AG10803 (cell line): ENCODE measurements around the gene EHBP1L1.

ENCODE experiments used
- DNase-seq: peaks from one replicate; pipeline ENCODE4 v3.0.0; 2010; ENCODE audit warnings: low read depth
- H3K4me3 ChIP-seq: 2 replicates; pipeline ENCODE4 v1.5.1; 2011; ENCODE audit warnings: mild to moderate bottlenecking, low read length, control low read depth
- TF ChIP-seq, protein P1 (sequence below): conservative IDR thresholded peaks from 2 replicates; pipeline ENCODE4 v1.5.1; 2011; ENCODE audit warnings: mild to moderate bottlenecking, low read length, control low read depth, inconsistent platforms

The EHBP1L1 gene

DNA sequence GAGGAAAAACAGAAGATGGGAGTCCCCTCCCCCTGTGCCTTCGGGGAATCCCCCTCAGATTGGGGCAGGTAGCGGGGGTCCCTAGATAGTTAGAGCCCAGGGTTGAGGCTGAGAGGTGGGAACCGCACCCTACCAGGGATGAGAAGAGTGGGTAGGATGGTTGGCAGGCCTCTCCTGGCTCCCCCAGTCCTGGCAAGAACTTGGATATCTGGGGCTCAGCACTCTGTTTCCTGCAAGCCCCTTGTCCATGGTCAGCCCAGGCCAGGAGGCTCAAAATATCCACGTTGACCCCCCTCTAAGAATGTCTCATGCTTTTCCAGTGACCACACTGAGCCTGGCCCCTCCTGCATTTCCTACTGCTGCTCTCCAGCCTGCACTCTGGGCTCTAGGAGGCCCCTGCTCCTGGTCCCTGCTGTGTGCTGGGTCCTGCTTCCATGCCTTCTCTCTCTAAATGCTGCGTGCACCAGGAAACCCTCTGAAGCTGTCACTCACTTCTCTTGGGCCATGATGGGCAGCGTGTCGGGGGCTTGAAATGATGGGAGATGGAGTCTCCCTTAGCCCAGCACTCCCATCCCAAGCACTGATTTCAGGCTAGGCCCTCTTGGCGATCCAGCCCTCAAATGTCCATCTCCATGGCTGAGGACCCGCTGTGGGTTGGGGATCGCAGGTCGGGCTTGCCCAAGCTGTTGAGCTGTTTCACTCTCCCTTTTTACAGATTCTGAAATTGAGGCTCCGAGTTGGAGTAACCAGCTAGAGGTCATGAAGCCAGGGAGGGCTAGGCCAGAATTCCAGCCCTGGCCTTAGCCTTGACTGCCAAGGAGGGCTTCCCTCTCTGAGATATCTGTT, 36.1 kb downstream of the EHBP1L1 start:
- TF ChIP-seq, protein P1, sequence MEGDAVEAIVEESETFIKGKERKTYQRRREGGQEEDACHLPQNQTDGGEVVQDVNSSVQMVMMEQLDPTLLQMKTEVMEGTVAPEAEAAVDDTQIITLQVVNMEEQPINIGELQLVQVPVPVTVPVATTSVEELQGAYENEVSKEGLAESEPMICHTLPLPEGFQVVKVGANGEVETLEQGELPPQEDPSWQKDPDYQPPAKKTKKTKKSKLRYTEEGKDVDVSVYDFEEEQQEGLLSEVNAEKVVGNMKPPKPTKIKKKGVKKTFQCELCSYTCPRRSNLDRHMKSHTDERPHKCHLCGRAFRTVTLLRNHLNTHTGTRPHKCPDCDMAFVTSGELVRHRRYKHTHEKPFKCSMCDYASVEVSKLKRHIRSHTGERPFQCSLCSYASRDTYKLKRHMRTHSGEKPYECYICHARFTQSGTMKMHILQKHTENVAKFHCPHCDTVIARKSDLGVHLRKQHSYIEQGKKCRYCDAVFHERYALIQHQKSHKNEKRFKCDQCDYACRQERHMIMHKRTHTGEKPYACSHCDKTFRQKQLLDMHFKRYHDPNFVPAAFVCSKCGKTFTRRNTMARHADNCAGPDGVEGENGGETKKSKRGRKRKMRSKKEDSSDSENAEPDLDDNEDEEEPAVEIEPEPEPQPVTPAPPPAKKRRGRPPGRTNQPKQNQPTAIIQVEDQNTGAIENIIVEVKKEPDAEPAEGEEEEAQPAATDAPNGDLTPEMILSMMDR: no peak
- DNase-seq: no peak
- peak overlapping the region; percentile 95 for H3K4me3 ChIP-seq

DNA sequence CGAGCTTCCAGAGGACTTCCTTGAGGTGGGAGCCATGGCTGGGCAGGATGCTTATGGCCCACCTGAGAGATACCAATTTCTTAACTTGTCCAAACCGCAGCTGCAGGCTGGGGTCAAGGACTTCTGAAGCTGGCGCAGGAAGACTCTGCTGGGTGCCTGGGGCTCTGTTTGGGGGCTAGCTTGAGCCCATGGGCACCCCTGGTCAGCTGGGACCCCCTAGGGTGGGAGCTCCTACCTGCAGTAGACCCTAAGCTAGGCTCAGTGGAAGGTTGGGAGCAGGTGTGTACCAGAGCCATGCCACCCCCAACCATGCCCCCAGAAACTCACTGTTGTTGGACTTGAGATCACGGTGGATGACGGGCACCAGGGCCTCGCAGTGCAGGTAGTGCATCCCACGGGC, 36.8 kb downstream of the EHBP1L1 start:
- peak overlapping the region; percentile 95 for H3K4me3 ChIP-seq
- TF ChIP-seq, protein P1: no peak
- DNase-seq: no peak

DNA sequence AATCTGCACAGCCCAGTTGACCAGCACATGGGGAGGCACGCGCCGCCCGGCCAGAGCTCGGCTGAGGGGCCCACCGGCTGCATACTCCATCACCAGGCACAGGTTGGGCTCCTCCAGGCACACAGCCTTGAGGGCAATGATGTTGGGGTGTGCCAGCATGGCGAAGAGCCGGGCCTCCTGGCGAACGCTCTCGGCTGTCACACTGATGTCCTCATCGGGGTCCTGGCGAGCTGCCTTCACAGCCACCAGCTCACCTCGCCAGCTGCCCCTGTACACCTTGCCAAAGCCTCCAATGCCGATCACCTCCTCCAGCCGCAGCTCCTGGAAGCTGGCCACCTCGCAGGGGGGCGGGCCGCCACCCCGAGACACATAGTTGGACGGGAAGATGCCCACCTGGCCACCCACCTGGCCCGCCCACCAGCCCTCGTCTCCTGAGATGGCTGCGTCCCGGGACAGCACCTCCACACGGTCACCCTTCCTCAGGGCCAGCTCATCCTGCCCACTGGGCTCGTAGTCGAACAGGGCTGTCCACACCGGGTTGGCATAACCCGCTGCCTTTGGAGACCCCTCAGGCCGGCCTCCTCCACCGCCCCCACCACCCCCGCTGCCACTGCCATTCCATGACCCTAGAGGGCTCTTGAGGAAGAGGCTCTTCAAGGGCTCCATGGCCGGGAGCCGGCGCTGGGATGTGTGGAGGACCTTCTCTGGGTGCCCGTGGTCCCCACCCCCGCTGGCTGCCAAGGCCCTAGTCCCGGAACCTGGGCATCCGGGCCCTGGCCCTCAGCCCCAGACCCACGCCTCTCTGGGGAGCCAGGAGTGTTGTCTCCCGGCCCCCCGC, 37.5 kb downstream of the EHBP1L1 start:
- TF ChIP-seq, protein P1: no peak
- DNase-seq: no peak

DNA sequence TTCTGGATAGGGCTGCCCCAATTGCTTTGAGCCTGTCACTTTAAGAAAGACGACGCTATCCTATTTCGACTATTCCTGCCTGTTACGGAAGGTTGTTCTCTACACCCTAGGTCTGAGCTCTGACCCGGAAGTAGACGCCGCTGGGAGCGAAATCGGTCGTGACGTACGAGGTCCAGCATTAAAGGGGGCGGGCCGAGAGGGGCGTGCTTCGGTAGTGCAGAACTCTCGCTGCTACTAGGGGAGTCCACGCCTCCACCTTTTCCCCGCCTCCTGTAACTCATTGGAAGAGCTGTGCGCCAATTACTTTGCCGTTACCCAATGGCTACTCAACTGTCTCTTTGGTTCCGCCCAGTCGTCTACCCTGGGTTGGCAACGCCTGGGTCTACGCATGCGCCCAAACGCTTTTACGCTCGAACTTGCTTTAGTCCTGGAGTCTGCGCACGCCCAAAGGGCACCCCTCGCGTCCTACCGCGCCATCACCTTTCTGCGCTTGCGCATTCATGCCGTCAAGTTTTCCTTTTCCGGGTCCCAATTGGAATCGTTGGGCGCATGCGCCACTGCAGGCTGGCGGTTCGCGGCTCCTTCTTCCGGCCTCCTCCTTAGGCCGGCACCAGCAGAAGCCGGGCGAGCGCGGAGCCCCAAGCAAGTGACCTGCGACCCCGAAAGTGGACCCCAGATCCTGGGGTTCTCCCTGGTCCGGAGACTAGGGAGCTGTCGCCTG, 39.5 kb downstream of the EHBP1L1 start, which contains the start of gene PCNX3:
Gene PCNX3 (plus strand): TSS at position 548 of the 721 bp plus-strand sequence. CDS start 536 bp downstream, outside the sequence.
- peak within 1 kb of the TSS; percentile 95 for H3K4me3 ChIP-seq
- peak; percentile 100 for DNase-seq
- TF ChIP-seq, protein P1: no peak

More for the DNA sequence above, 37.5 kb downstream of the EHBP1L1 start:
- peak overlapping the region; percentile 95 for H3K4me3 ChIP-seq

DNA sequence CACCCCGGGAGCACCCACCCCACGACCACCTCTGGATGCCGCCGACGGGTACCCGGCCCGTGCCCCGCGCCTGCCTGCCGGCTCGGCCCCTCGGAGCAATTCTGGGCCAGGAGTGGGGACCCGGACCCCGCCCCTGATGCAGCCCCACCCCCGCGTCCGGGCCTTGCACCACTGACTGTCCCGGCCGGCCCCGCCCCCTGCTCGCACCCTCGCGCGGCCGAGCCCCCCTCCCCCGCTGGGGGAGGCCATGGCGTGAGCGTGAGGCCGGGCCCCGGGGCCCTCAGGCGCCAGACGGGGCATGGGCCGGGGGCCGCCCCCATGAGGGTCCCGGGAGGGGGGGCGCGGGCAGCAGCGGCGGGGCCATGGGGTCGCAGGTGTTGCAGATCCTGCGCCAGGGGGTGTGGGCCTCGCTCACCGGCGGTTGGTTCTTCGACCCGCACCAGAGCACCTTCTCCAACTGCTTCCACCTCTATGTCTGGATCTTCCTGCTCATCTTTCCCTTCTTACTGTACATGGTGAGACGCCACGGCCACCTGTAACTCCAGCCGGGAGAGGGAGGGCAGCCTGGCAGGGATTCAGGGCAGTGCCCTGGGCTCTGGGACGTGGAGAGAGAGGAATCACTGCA, 40.2 kb downstream of the EHBP1L1 start:
- H3K4me3 ChIP-seq: peak overlapping the region; percentile 83
- TF ChIP-seq, protein P1: no peak
- no peak for DNase-seq

DNA sequence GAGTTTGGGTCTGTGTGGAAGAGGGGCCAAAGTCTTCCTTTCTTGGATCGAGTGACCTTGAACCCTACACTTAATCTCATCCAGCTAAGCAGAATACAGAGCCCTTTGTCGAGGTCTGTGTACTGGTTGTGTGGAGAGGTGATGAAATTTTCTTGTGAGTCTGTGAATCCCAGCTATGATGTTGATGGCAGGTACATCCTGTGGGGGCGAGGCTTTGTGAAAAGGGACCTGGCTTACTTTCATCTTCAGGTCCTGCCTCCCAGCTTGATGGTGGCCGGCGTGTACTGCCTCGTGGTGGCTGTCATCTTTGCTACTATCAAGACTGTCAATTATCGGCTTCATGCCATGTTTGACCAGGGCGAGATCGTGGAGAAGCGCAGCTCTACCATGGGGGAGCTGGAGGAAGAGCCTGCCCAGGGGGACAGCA, 40.7 kb downstream of the EHBP1L1 start:
- TF ChIP-seq, protein P1: no peak
- H3K4me3 ChIP-seq: peak overlapping the region; percentile 83
- no peak for DNase-seq
